ENCODE data around the gene SERPINF2.

DNA sequence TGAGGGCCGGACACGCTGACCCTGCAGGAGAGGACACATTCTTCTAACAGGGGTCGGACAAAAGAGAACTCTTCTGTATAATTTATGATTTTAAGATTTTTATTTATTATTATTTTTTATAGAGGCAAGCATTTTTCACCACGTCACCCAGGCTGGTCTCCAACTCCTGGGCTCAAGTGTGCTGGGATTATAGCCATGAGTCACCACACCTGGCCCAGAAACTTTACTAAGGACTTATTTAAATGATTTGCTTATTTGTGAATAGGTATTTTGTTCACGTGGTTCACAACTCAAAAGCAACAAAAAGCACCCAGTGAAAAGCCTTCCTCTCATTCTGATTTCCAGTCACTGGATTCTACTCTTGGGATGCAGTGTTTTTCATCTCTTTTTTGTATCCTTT is 16.9 kb downstream of the SERPINF2 start:
- TF ChIP-seq EZH2phosphoT487 (IDR thresholded peaks at IDR 0.05; ENCODE audit: insufficient read depth, low read depth) (no peak), EZH2 (IDR thresholded peaks at IDR 0.05; ENCODE audit: insufficient read depth, poor library complexity, severe bottlenecking) (no peak)
